Neuronal stem cell (in vitro differentiated cells): ENCODE results near the gene RPL13A.

Source experiments
- DNase-seq: peaks from one replicate; pipeline ENCODE4 v3.0.0-alpha.2; 2013; ENCODE audit warnings: low spot score
- H2AFZ ChIP-seq: one replicate; pipeline ENCODE4 v1.6.1; 2013; ENCODE audit warnings: mild to moderate bottlenecking, low read length, inconsistent platforms
- H2AK5ac ChIP-seq: 2 replicates; pipeline ENCODE4 v1.6.1; 2013; ENCODE audit warnings: low read depth, mild to moderate bottlenecking, inconsistent platforms, low read length, moderate library complexity, mixed read lengths
- H2BK120ac ChIP-seq: 2 replicates; pipeline ENCODE4 v1.6.1; 2013; ENCODE audit warnings: low read depth, mild to moderate bottlenecking, inconsistent platforms, low read length, moderate library complexity, mixed read lengths
- H2BK12ac ChIP-seq: one replicate; pipeline ENCODE4 v1.6.1; 2013; ENCODE audit warnings: low read length, inconsistent platforms
- H2BK15ac ChIP-seq: 2 replicates; pipeline ENCODE4 v1.6.1; 2013; ENCODE audit warnings: mild to moderate bottlenecking, low read length, inconsistent platforms, mixed read lengths
- H2BK5ac ChIP-seq: one replicate; pipeline ENCODE4 v1.6.1; 2013; ENCODE audit warnings: inconsistent platforms, mild to moderate bottlenecking, low read length, moderate library complexity
- H3K14ac ChIP-seq: one replicate; pipeline ENCODE4 v1.6.1; 2013; ENCODE audit warnings: low read length, inconsistent platforms
- H3K18ac ChIP-seq: 2 replicates; pipeline ENCODE4 v1.6.1; 2013; ENCODE audit warnings: low read length, inconsistent platforms
- H3K23ac ChIP-seq: 2 replicates; pipeline ENCODE4 v1.6.1; 2013; ENCODE audit warnings: low read depth, mild to moderate bottlenecking, mixed read lengths, low read length, inconsistent platforms; ENCODE audit not compliant: poor library complexity
- H3K27ac ChIP-seq: replicated peaks from 3 replicates; pipeline ENCODE4 v1.5.1; 2013; ENCODE audit warnings: low read length, inconsistent platforms
- H3K27me3 ChIP-seq, 3 experiments: 2 replicates each; pipeline ENCODE4 v1.6.1; 2013; ENCODE audit warnings: low read length in 3 of 3, mild to moderate bottlenecking in 2 of 3, inconsistent platforms in 1 of 3, low read depth in 1 of 3, mixed read lengths in 1 of 3, moderate library complexity in 1 of 3; ENCODE audit not compliant: control insufficient read depth in 3 of 3, insufficient read depth in 3 of 3
- H3K36me3 ChIP-seq, 2 donors: replicated peaks in 1 of 2; 2 replicates each; pipeline ENCODE4 v1.6.1; 2013; ENCODE audit warnings: low read length in 2 of 2; ENCODE audit not compliant: control insufficient read depth in 2 of 2, insufficient read depth in 2 of 2
- H3K4ac ChIP-seq: 2 replicates; pipeline ENCODE4 v1.6.1; 2013; ENCODE audit warnings: inconsistent platforms, mild to moderate bottlenecking, low read length, moderate library complexity
- H3K4me1 ChIP-seq, 2 donors: 1 replicate in 1 of 2; 2 replicates in 1 of 2; pipeline ENCODE4 v1.6.1; 2013; ENCODE audit warnings: low read length in 2 of 2, low read depth in 1 of 2; ENCODE audit not compliant: control insufficient read depth in 2 of 2, insufficient read depth in 1 of 2
- H3K4me2 ChIP-seq: one replicate; pipeline ENCODE4 v1.6.1; 2013; ENCODE audit warnings: mild to moderate bottlenecking, low read length, inconsistent platforms; ENCODE audit not compliant: insufficient read depth, poor library complexity, severe bottlenecking
- H3K4me3 ChIP-seq, 2 donors: 2 replicates each; pipeline ENCODE4 v1.5.1; 2013; ENCODE audit warnings: low read length in 2 of 2, mild to moderate bottlenecking in 2 of 2, inconsistent platforms in 1 of 2, moderate library complexity in 1 of 2
- H3K79me1 ChIP-seq: one replicate; pipeline ENCODE4 v1.6.1; 2013; ENCODE audit warnings: low read depth, mild to moderate bottlenecking, inconsistent platforms, low read length, moderate library complexity
- H3K9ac ChIP-seq: one replicate; pipeline ENCODE4 v1.6.1; 2013; ENCODE audit warnings: mild to moderate bottlenecking, low read depth, low read length, inconsistent platforms; ENCODE audit not compliant: poor library complexity
- H3K9me3 ChIP-seq, 2 donors: replicated peaks in 1 of 2; 2 replicates each; pipeline versions ENCODE3 to v1.6.1; 2013; ENCODE audit warnings: low read length in 2 of 2, mild to moderate bottlenecking in 2 of 2, inconsistent platforms in 1 of 2, low read depth in 1 of 2, mixed read lengths in 1 of 2, moderate library complexity in 1 of 2; ENCODE audit not compliant: control insufficient read depth in 2 of 2, insufficient read depth in 1 of 2
- H4K8ac ChIP-seq: one replicate; pipeline ENCODE4 v1.6.1; 2013; ENCODE audit warnings: low read depth, mild to moderate bottlenecking, inconsistent platforms, low read length, moderate library complexity
- H4K91ac ChIP-seq: one replicate; pipeline ENCODE4 v1.6.1; 2013; ENCODE audit warnings: low read length, low read depth, mild to moderate bottlenecking, inconsistent platforms; ENCODE audit not compliant: poor library complexity
- WGBS, 2 donors: extraction: QIAGEN DNeasy Blood & Tissue Kit; methylation state at CpG; one replicate each; pipeline ENCODE4 v1.1.7; 2013; ENCODE audit warnings: missing lambda C conversion rate in 2 of 2, mixed read lengths in 1 of 2; ENCODE audit not compliant: insufficient read length in 2 of 2, insufficient replicate concordance in 1 of 2; ENCODE audit errors: extremely low coverage in 2 of 2; 5-methylcytosine and 5-hydroxymethylcytosine counted together

RPL13A gene

DNA sequence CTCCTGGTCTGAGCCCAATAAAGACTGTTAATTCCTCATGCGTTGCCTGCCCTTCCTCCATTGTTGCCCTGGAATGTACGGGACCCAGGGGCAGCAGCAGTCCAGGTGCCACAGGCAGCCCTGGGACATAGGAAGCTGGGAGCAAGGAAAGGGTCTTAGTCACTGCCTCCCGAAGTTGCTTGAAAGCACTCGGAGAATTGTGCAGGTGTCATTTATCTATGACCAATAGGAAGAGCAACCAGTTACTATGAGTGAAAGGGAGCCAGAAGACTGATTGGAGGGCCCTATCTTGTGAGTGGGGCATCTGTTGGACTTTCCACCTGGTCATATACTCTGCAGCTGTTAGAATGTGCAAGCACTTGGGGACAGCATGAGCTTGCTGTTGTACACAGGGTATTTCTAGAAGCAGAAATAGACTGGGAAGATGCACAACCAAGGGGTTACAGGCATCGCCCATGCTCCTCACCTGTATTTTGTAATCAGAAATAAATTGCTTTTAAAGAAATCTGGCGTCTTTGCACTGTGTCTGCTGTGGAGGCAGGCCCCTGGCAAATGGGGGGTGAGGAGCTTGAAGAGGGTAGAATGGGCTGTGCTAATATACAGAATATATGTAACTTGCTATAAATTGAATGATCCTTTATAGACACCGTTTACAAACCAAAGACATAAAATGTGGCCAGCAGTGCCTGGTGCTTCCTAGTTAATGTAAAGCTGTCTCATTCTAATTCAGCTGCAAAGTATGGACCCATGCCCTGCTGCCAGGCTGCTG is 4.6 kb downstream of the RPL13A start:
- H2AFZ ChIP-seq = no peak overlapping the region
- H3K27me3 ChIP-seq = no peaks in the 10 kb centered on the region
- H3K9me3 ChIP-seq = no peaks in the 10 kb centered on the region
- no peak overlapping the region for H3K4me2 ChIP-seq
- H3K9ac ChIP-seq = no peak overlapping the region
- no peak overlapping the region for H2BK12ac ChIP-seq
- no peak overlapping the region for H2BK5ac ChIP-seq
- H2BK15ac ChIP-seq = no peak overlapping the region
- no peak overlapping the region for H3K14ac ChIP-seq
- H2BK120ac ChIP-seq = no peak overlapping the region
- H3K4me1 ChIP-seq = peaks cover 7 to 8% of the 10 kb centered on the region in 2 donors
- no peak overlapping the region for H3K4ac ChIP-seq
- no peak overlapping the region for H3K4me3 ChIP-seq
- WGBS, 2 donors = no CpG with 5 or more reads among the region's 7 CpGs
- DNase-seq = no peak
- no peak overlapping the region for H3K27ac ChIP-seq
- no peak overlapping the region for H4K8ac ChIP-seq
- H4K91ac ChIP-seq = no peak overlapping the region
- no peak overlapping the region for H2AK5ac ChIP-seq
- peaks cover 40 to 56% of the 10 kb centered on the region in 2 donors for H3K36me3 ChIP-seq
- no peak overlapping the region for H3K18ac ChIP-seq
- H3K23ac ChIP-seq = no peak overlapping the region
- H3K79me1 ChIP-seq = peaks cover 14% of the 10 kb centered on the region

DNA sequence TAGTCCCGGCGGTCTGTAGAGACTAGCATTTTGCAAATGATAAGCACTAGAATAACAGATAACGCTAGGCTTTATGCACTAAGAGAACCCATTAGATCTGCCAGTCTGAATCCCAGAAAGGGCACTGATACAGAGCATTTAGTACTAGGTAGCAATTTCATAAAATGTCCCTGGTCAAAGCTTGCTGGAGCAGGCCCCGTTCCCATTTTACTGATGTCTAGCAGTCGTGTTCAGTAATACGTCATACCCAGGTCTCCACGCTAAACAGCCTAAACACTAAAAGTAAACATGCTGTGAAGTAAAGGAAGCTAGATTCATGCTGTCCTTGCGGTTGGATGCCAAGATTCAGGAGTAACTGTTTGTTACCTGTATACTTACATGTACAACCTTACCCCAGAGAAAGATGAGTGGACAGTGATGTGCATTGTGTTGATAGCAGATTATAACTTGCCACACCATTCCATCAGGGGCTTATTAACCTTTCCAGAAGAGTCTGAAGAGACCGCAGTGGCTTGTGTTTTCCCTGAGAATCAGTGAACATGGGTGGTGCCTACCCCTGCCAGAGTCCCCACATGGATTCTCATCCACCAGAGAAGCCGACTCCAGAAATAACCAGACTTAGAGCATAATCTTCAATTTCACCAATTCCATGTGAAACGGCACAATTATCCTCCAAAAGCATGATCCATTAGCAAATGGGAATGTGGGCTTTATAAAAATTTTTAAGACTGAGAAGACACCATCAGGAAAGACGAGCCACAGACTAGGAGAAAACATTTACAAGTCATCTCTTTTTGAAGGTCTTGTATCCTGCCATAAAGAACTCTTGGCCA is 5.4 kb downstream of the RPL13A start:
- H3K4me1 ChIP-seq = peaks cover 8 to 14% of the 10 kb centered on the region in 2 donors
- no peak for DNase-seq
- peaks cover 47 to 64% of the 10 kb centered on the region in 2 donors for H3K36me3 ChIP-seq
- H3K9me3 ChIP-seq = no peaks in the 10 kb centered on the region
- no peak overlapping the region for H3K23ac ChIP-seq
- H2BK15ac ChIP-seq = no peak overlapping the region
- H4K91ac ChIP-seq = no peak overlapping the region
- no peak overlapping the region for H3K4me3 ChIP-seq
- no peak overlapping the region for H2BK12ac ChIP-seq
- H4K8ac ChIP-seq = no peak overlapping the region
- no peak overlapping the region for H3K4me2 ChIP-seq
- H3K14ac ChIP-seq = no peak overlapping the region
- no peak overlapping the region for H3K18ac ChIP-seq
- H2BK5ac ChIP-seq = no peak overlapping the region
- no CpG with 5 or more reads among the region's 12 CpGs for WGBS, 2 donors
- no peak overlapping the region for H2AK5ac ChIP-seq
- H3K4ac ChIP-seq = no peak overlapping the region
- no peak overlapping the region for H3K9ac ChIP-seq
- H3K79me1 ChIP-seq = peaks cover 12% of the 10 kb centered on the region
- no peak overlapping the region for H2AFZ ChIP-seq
- no peak overlapping the region for H2BK120ac ChIP-seq
- no peaks in the 10 kb centered on the region for H3K27me3 ChIP-seq
- peak overlapping the region; percentile 8 for H3K27ac ChIP-seq

DNA sequence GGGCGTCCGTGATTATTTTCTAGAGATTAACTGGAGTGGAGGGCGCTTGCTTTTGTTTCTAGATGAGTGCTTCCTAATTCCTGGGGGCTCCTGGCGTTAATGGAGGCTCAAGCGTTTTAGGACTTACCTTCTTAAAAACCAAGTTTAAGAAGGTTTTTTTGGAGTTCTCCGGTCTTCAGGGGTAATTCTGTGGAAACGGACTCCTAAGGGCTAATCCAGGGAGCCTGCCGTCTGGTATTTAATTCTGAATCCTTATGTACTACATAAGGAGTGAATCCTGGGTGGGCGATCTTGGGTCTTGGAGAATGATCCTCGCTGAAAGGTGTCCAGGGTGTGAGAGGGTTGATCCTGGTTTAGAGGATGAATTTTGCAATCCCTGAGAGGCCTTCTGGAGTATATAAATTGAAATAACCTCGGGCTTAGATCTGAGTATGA is 9.2 kb downstream of the RPL13A start:
- WGBS, 2 donors = no CpG with 5 or more reads among the region's 11 CpGs
- H3K4ac ChIP-seq = peak overlapping the region; percentile 85
- peaks cover 7% of the 10 kb centered on the region for H3K79me1 ChIP-seq
- H4K8ac ChIP-seq = no peak overlapping the region
- no peak overlapping the region for H2BK15ac ChIP-seq
- peaks cover 0 to 2% of the 10 kb centered on the region in 2 donors for H3K9me3 ChIP-seq
- H2AK5ac ChIP-seq = no peak overlapping the region
- H3K27ac ChIP-seq = peak overlapping the region; percentile 95
- peaks cover 2 to 17% of the 10 kb centered on the region in 2 donors for H3K4me1 ChIP-seq
- no peak overlapping the region for H3K14ac ChIP-seq
- H3K23ac ChIP-seq = no peak overlapping the region
- H3K36me3 ChIP-seq = peaks cover 45 to 53% of the 10 kb centered on the region in 2 donors
- H3K18ac ChIP-seq = peak overlapping the region; percentile 91
- H2BK120ac ChIP-seq = no peak overlapping the region
- peak overlapping the region; percentile 91 to 93 for H3K4me3 ChIP-seq
- no peaks in the 10 kb centered on the region for H3K27me3 ChIP-seq
- no peak for DNase-seq
- no peak overlapping the region for H4K91ac ChIP-seq
- no peak overlapping the region for H2BK12ac ChIP-seq
- no peak overlapping the region for H3K9ac ChIP-seq
- H3K4me2 ChIP-seq = peak overlapping the region; percentile 81
- no peak overlapping the region for H2BK5ac ChIP-seq
- H2AFZ ChIP-seq = no peak overlapping the region
